22Rv1 (cell line): Measurements from ENCODE around the gene OSTF1.

Source experiments
- H3K27ac ChIP-seq: fragments of 450-650 bp; 2 replicates; pipeline ENCODE4 v1.5.1; 2017
- CTCF ChIP-seq: fragments of 450-650 bp; IDR thresholded peaks from 2 replicates; pipeline ENCODE4 v1.5.1; 2017; ENCODE audit warnings: mild to moderate bottlenecking
- ZFX ChIP-seq: fragments of 450-650 bp; IDR thresholded peaks from 2 replicates; pipeline ENCODE4 v1.6.1; 2017; ENCODE audit warnings: antibody characterized with exemption, borderline replicate concordance

OSTF1 gene

GRCh38 chr9:75163764-75164163 lies 75.5 kb downstream of the OSTF1 start:
- no peak overlapping the region for H3K27ac ChIP-seq
- TF ChIP-seq ZFX, result no peak
- TF ChIP-seq CTCF, result no peak

DNA sequence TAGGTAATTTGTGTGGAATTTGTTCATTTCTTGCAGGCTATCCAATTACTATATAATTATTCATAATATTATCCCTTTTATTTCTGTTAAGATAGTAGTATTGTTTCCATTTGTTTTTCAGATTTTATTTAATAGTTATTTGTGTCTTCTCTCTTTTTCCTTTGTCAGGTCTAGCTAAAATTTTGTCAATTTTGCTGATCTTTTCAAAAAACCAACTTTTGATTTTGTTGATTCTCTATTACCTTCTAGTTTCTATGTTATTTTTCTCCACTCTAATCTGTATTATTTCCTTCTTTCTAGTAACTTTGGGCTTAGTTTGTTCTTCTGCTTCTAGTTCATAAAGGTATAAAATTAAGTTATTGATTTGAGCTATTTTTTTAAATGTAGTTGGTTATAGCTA lies 76.3 kb downstream of the OSTF1 start:
- no peak for TF ChIP-seq ZFX
- no peak for TF ChIP-seq CTCF
- H3K27ac ChIP-seq, result no peak overlapping the region

GRCh38 chr9:75167281-75167680 lies 79.0 kb downstream of the OSTF1 start:
- TF ChIP-seq ZFX (no peak), CTCF (no peak)
- no peak overlapping the region for H3K27ac ChIP-seq

- TF ChIP-seq CTCF (no peak), ZFX (no peak)
- H3K27ac ChIP-seq, result no peak overlapping the region
Measured at GRCh38 chr9:75168270-75169178, 80.2 kb downstream of the OSTF1 start.

DNA sequence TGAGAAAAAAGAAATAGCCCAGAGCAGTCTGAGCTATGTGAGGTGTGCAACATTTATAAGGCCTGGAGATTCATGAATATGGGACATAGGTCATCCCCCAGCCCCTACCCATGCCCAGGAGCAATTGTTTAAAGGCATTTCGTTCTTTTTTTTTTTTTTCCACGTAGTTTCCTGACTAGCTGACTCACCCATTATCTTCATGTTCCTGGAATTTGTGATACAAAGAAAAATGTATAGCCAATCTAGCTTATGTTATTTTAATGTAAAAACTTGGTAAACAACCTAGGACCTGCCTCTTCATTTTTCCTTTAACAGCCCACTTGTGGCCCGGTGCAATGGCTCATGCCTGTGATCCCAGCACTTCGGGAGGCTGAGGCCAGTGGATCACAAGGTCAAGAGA lies 81.3 kb downstream of the OSTF1 start:
- H3K27ac ChIP-seq, result no peak overlapping the region
- no peak for TF ChIP-seq CTCF
- TF ChIP-seq ZFX, result no peak

DNA sequence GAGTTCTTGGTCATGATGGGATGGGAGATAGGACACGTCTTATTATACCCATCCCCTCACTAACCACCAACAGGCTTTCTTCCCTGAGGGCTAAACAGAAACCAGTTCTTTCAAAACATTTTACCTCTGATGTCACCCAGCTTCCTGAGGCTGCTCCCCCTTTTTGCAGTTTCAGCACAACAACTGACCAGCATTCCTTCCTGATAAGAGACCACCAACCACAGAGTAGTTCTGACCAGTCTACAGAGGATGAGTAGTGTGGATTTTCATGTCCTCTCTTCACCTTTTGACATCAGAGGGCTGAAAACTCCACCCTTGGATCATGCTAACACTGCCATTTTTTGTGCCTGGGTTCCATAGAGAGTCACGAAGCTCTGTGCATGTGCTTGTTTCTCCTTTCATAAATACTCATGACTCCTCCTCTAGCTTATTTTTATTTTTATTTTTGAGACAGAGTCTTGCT lies 82.6 kb downstream of the OSTF1 start:
- no peak overlapping the region for H3K27ac ChIP-seq
- no peak for TF ChIP-seq ZFX
- no peak for TF ChIP-seq CTCF

DNA sequence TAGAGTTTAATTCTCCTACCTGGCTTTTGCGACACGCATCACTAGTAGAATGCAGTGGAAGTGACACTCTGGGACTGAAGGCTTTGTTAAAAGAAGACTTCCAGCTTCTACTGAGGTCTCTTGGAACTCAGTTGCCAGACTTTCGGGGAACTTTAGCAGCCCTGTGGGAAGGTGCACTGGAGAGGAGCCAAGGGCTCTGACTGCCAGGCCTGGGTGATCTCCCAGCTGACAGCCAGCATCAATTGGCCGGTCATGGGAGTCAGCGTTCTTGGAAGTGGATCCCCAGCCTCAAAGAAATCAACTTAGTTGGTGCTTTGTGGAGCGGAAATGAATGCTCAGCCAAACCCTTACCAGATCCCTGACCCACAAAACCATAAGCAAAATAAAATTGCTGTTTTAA lies 87.1 kb downstream of the OSTF1 start:
- no peak overlapping the region for H3K27ac ChIP-seq
- TF ChIP-seq ZFX (no peak), CTCF (no peak)
